Stimulated activated naive CD8-positive, alpha-beta T cell treated with anti-CD3 and anti-CD28 coated beads, Interleukin-15, Interleukin-2, amounts not matched to agents 100 ng/mL and 50 ng/mL, for 24 hours (primary cell): Measurements from ENCODE around the gene ATP8B4.

ENCODE experiments used
- H3K27ac Mint-ChIP-seq: one replicate; pipeline ENCODE4 v1.8.0; 2021; ENCODE audit warnings: mild to moderate bottlenecking, mixed read lengths
- H3K27me3 Mint-ChIP-seq: one replicate; pipeline ENCODE4 v1.8.0; 2021; ENCODE audit warnings: mixed read lengths
- H3K36me3 Mint-ChIP-seq: one replicate; pipeline ENCODE4 v1.8.0; 2021; ENCODE audit warnings: low read depth, mixed read lengths
- H3K4me1 Mint-ChIP-seq: one replicate; pipeline ENCODE4 v1.8.0; 2021; ENCODE audit warnings: low read depth, mixed read lengths
- H3K4me3 Mint-ChIP-seq: one replicate; pipeline ENCODE4 v1.8.0; 2021; ENCODE audit warnings: mild to moderate bottlenecking, mixed read lengths
- H3K9me3 Mint-ChIP-seq: one replicate; pipeline ENCODE4 v1.8.0; 2021; ENCODE audit warnings: mixed read lengths

The ATP8B4 gene

GRCh38 chr15:49832511-49832910 is 286.5 kb downstream of the ATP8B4 start:
- Mint-ChIP-seq H3K36me3 (no peaks in the 10 kb centered on the region), H3K9me3 (peaks cover 7% of the 10 kb centered on the region), H3K27ac (no peak overlapping the region), H3K4me3 (no peak overlapping the region), H3K4me1 (no peaks in the 10 kb centered on the region), H3K27me3 (no peaks in the 10 kb centered on the region)

- peaks cover 7% of the 10 kb centered on the region for H3K9me3 Mint-ChIP-seq
- no peaks in the 10 kb centered on the region for H3K4me1 Mint-ChIP-seq
These were observed 287.6 kb downstream of the ATP8B4 start for GRCh38 chr15:49831206-49831965.

GRCh38 chr15:49830391-49830790 is 288.6 kb downstream of the ATP8B4 start:
- Mint-ChIP-seq H3K4me1 (no peaks in the 10 kb centered on the region), H3K36me3 (no peaks in the 10 kb centered on the region), H3K9me3 (peaks cover 7% of the 10 kb centered on the region), H3K27me3 (no peaks in the 10 kb centered on the region), H3K4me3 (no peak overlapping the region), H3K27ac (no peak overlapping the region)

More at GRCh38 chr15:49831206-49831965, 287.6 kb downstream of the ATP8B4 start:
- Mint-ChIP-seq H3K36me3 (no peaks in the 10 kb centered on the region), H3K4me3 (no peak overlapping the region), H3K27ac (no peak overlapping the region), H3K27me3 (no peaks in the 10 kb centered on the region)

GRCh38 chr15:49827311-49827710 is 291.7 kb downstream of the ATP8B4 start:
- Mint-ChIP-seq H3K4me1 (no peaks in the 10 kb centered on the region), H3K27ac (no peak overlapping the region), H3K27me3 (no peaks in the 10 kb centered on the region), H3K4me3 (no peak overlapping the region), H3K36me3 (no peaks in the 10 kb centered on the region), H3K9me3 (peaks cover 7% of the 10 kb centered on the region)

- Mint-ChIP-seq H3K36me3 (no peaks in the 10 kb centered on the region), H3K4me1 (no peaks in the 10 kb centered on the region), H3K4me3 (no peak overlapping the region), H3K27me3 (no peaks in the 10 kb centered on the region), H3K9me3 (peaks cover 7% of the 10 kb centered on the region), H3K27ac (no peak overlapping the region)
These were observed 292.3 kb downstream of the ATP8B4 start for GRCh38 chr15:49826640-49827234.

- H3K27me3 Mint-ChIP-seq: no peaks in the 10 kb centered on the region
- H3K4me1 Mint-ChIP-seq: no peaks in the 10 kb centered on the region
- H3K9me3 Mint-ChIP-seq: peaks cover under 1% of the 10 kb centered on the region
- no peak overlapping the region for H3K4me3 Mint-ChIP-seq
- H3K36me3 Mint-ChIP-seq: no peaks in the 10 kb centered on the region
- no peak overlapping the region for H3K27ac Mint-ChIP-seq
These were observed 294.3 kb downstream of the ATP8B4 start for GRCh38 chr15:49824775-49825099.

GRCh38 chr15:49823987-49824774 is 294.9 kb downstream of the ATP8B4 start:
- Mint-ChIP-seq H3K4me1 (no peaks in the 10 kb centered on the region), H3K36me3 (no peaks in the 10 kb centered on the region), H3K27ac (no peak overlapping the region), H3K4me3 (no peak overlapping the region), H3K27me3 (no peaks in the 10 kb centered on the region), H3K9me3 (no peaks in the 10 kb centered on the region)

- Mint-ChIP-seq H3K9me3 (peaks cover 5% of the 10 kb centered on the region), H3K27ac (no peak overlapping the region), H3K36me3 (no peaks in the 10 kb centered on the region), H3K4me3 (no peak overlapping the region), H3K27me3 (peaks cover 5% of the 10 kb centered on the region), H3K4me1 (peaks cover 12% of the 10 kb centered on the region)
These were observed 301.9 kb downstream of the ATP8B4 start for GRCh38 chr15:49817100-49817499.

- H3K36me3 Mint-ChIP-seq: no peaks in the 10 kb centered on the region
- H3K27ac Mint-ChIP-seq: no peak overlapping the region
- peaks cover 12% of the 10 kb centered on the region for H3K4me1 Mint-ChIP-seq
- no peak overlapping the region for H3K4me3 Mint-ChIP-seq
- peaks cover 5% of the 10 kb centered on the region for H3K9me3 Mint-ChIP-seq
- peaks cover 5% of the 10 kb centered on the region for H3K27me3 Mint-ChIP-seq
These were observed 303.1 kb downstream of the ATP8B4 start for GRCh38 chr15:49815950-49816349.

GRCh38 chr15:49815526-49815925 is 303.5 kb downstream of the ATP8B4 start:
- Mint-ChIP-seq H3K4me3 (no peak overlapping the region), H3K27ac (no peak overlapping the region), H3K27me3 (peaks cover 5% of the 10 kb centered on the region), H3K9me3 (peaks cover 5% of the 10 kb centered on the region), H3K36me3 (no peaks in the 10 kb centered on the region), H3K4me1 (peaks cover 12% of the 10 kb centered on the region)

- no peak overlapping the region for H3K4me3 Mint-ChIP-seq
These were observed 304.3 kb downstream of the ATP8B4 start for GRCh38 chr15:49814709-49815108.

GRCh38 chr15:49813625-49814024 is 305.4 kb downstream of the ATP8B4 start:
- H3K27ac Mint-ChIP-seq: no peak overlapping the region
- peaks cover under 1% of the 10 kb centered on the region for H3K9me3 Mint-ChIP-seq
- H3K36me3 Mint-ChIP-seq: no peaks in the 10 kb centered on the region
- H3K27me3 Mint-ChIP-seq: peaks cover 5% of the 10 kb centered on the region
- peaks cover 12% of the 10 kb centered on the region for H3K4me1 Mint-ChIP-seq
- no peak overlapping the region for H3K4me3 Mint-ChIP-seq

More at GRCh38 chr15:49814709-49815108, 304.3 kb downstream of the ATP8B4 start:
- H3K27me3 Mint-ChIP-seq: peaks cover 5% of the 10 kb centered on the region
- H3K27ac Mint-ChIP-seq: no peak overlapping the region
- H3K36me3 Mint-ChIP-seq: no peaks in the 10 kb centered on the region
- peaks cover 12% of the 10 kb centered on the region for H3K4me1 Mint-ChIP-seq
- H3K9me3 Mint-ChIP-seq: peaks cover 5% of the 10 kb centered on the region

- Mint-ChIP-seq H3K4me3 (no peak overlapping the region), H3K36me3 (no peaks in the 10 kb centered on the region), H3K4me1 (peaks cover 5% of the 10 kb centered on the region), H3K27ac (no peak overlapping the region), H3K27me3 (peaks cover 11% of the 10 kb centered on the region), H3K9me3 (no peaks in the 10 kb centered on the region)
These were observed 308.3 kb downstream of the ATP8B4 start for GRCh38 chr15:49810720-49811119.

- Mint-ChIP-seq H3K36me3 (no peaks in the 10 kb centered on the region), H3K4me1 (no peaks in the 10 kb centered on the region), H3K27me3 (peaks cover 7% of the 10 kb centered on the region), H3K9me3 (peaks cover 2% of the 10 kb centered on the region), H3K27ac (no peak overlapping the region), H3K4me3 (no peak overlapping the region)
These were observed 309.0 kb downstream of the ATP8B4 start for GRCh38 chr15:49809894-49810609.

- H3K4me3 Mint-ChIP-seq: no peak overlapping the region
- peaks cover 7% of the 10 kb centered on the region for H3K9me3 Mint-ChIP-seq
- H3K36me3 Mint-ChIP-seq: no peaks in the 10 kb centered on the region
- no peaks in the 10 kb centered on the region for H3K4me1 Mint-ChIP-seq
- H3K27me3 Mint-ChIP-seq: peaks cover 9% of the 10 kb centered on the region
- no peak overlapping the region for H3K27ac Mint-ChIP-seq
These were observed 310.7 kb downstream of the ATP8B4 start for GRCh38 chr15:49808341-49808740.
